DND-41 (cell line): ENCODE measurements around the gene TMEM250.

Experiments used
- ATAC-seq: fragments of 200-7000 bp; cut with Tn5 transposase; 3 replicates; pipeline ENCODE4 v1.9.1; 2021; ENCODE audit warnings: low read depth; ENCODE audit not compliant: insufficient read depth
- DNase-seq: peaks from one replicate; pipeline ENCODE4 v3.0.0-alpha.2; 2020
- H2AFZ ChIP-seq: 2 replicates; pipeline ENCODE4 v1.6.0; 2012; ENCODE audit warnings: low read depth, low read length
- H3K27ac ChIP-seq: 2 replicates; pipeline ENCODE4 v1.5.1; 2012; ENCODE audit warnings: low read length, inconsistent platforms
- H3K27me3 ChIP-seq: fragments of 200-600 bp; sonication (generic); 2 replicates; pipeline ENCODE4 v1.6.0; 2012; ENCODE audit warnings: low read length, mild to moderate bottlenecking, inconsistent platforms; ENCODE audit not compliant: insufficient read depth, poor library complexity
- H3K36me3 ChIP-seq: 2 replicates; pipeline ENCODE4 v1.5.1; 2012; ENCODE audit warnings: low read length, inconsistent platforms; ENCODE audit not compliant: insufficient read depth
- H3K4me1 ChIP-seq: 2 replicates; pipeline ENCODE4 v1.5.1; 2012; ENCODE audit warnings: mild to moderate bottlenecking, low read length; ENCODE audit not compliant: insufficient read depth
- H3K4me2 ChIP-seq: 2 replicates; pipeline ENCODE4 v1.6.0; 2012; ENCODE audit warnings: mild to moderate bottlenecking, moderate library complexity, low read length, inconsistent platforms; ENCODE audit not compliant: insufficient read depth
- H3K4me3 ChIP-seq, 2 experiments: fragments of 200-600 bp in 1 of 2; shearing (Covaris generic) in 1 of 2; 2 replicates each; pipeline ENCODE4 v1.5.1; 2012 to 2016; ENCODE audit warnings: inconsistent platforms in 2 of 2, low read length in 2 of 2, mild to moderate bottlenecking in 2 of 2, low read depth in 1 of 2, moderate library complexity in 1 of 2
- H3K79me2 ChIP-seq: 2 replicates; pipeline ENCODE4 v1.6.0; 2012; ENCODE audit warnings: low read length, inconsistent platforms; ENCODE audit not compliant: insufficient read depth
- H3K9ac ChIP-seq: 2 replicates; pipeline ENCODE4 v1.6.0; 2012; ENCODE audit warnings: low read depth, mild to moderate bottlenecking, inconsistent platforms, low read length, moderate library complexity
- H3K9me3 ChIP-seq: 2 replicates; pipeline ENCODE4 v1.5.1; 2012; ENCODE audit warnings: low read length, moderate library complexity, mild to moderate bottlenecking, inconsistent platforms; ENCODE audit not compliant: insufficient read depth, severe bottlenecking
- H4K20me1 ChIP-seq: 2 replicates; pipeline ENCODE4 v1.6.0; 2012; ENCODE audit warnings: low read length; ENCODE audit not compliant: insufficient read depth
- EZH2 ChIP-seq: IDR thresholded peaks from 3 replicates; pipeline ENCODE4 v1.6.1; 2012; ENCODE audit warnings: borderline replicate concordance, low read depth, mild to moderate bottlenecking, moderate library complexity, low read length, inconsistent platforms; ENCODE audit not compliant: severe bottlenecking
- TF ChIP-seq, protein P1 (sequence below): IDR thresholded peaks from 2 replicates; pipeline ENCODE4 v1.5.1; 2012; ENCODE audit warnings: borderline replicate concordance, low read length, moderate library complexity, mild to moderate bottlenecking; ENCODE audit not compliant: poor library complexity, severe bottlenecking; ENCODE audit errors: extremely low read depth

Gene TMEM250

DNA sequence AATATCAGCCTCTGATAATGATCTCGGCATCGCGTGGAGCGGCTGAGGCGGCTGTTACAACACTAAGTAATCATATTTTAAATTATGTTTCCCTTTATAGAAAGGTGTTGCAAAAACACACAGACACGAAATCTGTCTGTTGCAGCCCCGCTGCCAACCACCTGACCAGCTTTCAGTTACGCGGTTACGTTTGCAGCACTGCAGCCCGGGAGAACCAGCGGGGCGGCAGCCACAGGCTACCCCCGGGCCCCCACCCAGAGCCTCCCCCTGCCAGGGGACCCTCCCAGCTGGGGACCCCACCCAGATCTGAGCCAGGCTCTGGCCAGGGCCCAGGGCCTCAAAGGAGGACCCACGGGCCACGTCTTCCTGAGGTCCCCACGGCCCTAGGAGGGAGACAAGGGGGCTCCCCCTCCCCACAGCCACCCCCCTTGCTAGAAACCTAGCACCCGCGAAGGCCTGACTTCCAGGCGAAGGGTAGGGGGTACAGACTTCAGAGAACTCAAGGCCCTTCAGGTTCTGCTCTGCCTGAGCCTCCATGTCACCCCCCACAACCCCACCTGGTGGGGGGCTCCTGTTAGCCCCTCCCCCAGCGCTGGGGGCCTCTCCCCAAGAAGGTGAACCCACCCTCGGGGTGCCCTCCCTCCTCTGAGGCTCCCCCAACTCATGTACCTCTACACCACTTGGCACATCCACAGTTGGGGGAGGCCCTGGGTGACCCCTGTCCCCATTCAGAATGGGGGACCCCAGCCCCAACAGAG, 29.6 kb downstream of the TMEM250 start:
- H2AFZ ChIP-seq: no peak overlapping the region
- H3K4me3 ChIP-seq: no peak overlapping the region
- H3K79me2 ChIP-seq: no peaks in the 10 kb centered on the region
- H3K27me3 ChIP-seq: peaks cover 10% of the 10 kb centered on the region
- peaks cover 7% of the 10 kb centered on the region; the same call in 1 of the 2 replicates for H3K4me1 ChIP-seq
- no peak overlapping the region for H3K27ac ChIP-seq
- ATAC-seq (no peak), DNase-seq (no peak)
- no peaks in the 10 kb centered on the region for H3K36me3 ChIP-seq
- no peaks in the 10 kb centered on the region; the same call in 1 of the 2 replicates for H4K20me1 ChIP-seq
- no peak overlapping the region for H3K9ac ChIP-seq
- TF ChIP-seq, protein P1, sequence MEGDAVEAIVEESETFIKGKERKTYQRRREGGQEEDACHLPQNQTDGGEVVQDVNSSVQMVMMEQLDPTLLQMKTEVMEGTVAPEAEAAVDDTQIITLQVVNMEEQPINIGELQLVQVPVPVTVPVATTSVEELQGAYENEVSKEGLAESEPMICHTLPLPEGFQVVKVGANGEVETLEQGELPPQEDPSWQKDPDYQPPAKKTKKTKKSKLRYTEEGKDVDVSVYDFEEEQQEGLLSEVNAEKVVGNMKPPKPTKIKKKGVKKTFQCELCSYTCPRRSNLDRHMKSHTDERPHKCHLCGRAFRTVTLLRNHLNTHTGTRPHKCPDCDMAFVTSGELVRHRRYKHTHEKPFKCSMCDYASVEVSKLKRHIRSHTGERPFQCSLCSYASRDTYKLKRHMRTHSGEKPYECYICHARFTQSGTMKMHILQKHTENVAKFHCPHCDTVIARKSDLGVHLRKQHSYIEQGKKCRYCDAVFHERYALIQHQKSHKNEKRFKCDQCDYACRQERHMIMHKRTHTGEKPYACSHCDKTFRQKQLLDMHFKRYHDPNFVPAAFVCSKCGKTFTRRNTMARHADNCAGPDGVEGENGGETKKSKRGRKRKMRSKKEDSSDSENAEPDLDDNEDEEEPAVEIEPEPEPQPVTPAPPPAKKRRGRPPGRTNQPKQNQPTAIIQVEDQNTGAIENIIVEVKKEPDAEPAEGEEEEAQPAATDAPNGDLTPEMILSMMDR: no peak
- no peak for TF ChIP-seq EZH2
- no peaks in the 10 kb centered on the region for H3K9me3 ChIP-seq
- H3K4me2 ChIP-seq: no peak overlapping the region

DNA sequence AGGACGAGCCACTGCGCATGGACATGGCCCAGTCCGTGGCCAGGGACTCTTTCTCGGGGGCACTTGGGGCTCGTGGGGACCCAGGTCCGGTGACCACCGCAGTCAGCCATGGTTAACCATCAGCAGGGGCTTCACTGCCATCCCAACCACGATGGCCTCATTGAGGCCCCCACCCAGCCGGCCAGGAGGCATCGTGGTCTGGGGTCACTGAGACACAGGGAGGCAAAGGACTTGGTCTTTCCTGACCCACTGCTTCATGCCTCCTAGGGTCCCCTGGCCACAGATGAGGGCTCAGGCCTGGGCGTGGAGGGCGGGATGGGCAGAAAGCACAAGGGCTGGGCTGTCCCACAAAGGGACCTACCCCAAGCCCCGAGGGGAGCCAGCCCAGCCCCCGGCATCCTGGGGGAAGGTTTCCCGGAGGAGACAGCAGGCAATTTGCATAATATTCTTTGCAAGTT, 30.2 kb downstream of the TMEM250 start:
- H3K79me2 ChIP-seq: no peaks in the 10 kb centered on the region
- H3K4me2 ChIP-seq: no peak overlapping the region

DNA sequence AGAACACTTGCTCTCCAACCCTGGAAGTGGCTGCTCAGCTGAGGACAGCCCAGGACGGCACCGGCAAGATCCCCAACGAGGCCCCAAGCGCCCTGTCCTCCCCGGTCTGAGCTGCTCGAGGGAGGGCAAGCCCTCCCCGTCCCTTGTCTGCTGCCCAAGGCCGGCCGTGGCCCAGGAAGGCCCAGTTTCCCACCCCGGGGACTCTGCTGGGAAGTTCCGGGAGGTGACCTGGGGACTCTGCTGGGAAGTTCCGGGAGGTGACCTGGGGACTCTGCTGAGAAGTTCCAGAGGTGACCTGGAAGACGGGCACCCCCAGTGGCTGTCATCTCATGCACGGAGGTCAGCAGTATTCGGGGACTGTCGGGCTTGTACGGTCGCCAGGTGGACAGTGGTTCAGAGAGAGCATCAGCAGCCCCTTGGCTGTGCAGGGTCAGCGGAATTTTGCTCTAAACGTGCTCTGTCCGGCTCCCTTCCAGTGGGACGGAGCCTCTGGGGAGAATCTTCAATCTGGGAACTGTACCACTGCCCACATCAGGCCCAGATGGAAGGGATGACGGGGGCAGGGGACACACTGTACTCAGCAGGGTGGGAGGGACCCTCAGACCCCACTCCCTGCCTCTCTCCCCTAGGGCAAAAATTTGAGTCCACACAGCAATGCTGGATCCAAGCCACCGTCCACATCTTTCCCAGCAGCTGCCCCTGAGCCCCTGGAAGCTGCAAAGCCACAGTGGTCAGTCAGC, 30.8 kb downstream of the TMEM250 start:
- no peak overlapping the region for H3K4me3 ChIP-seq
- peaks cover 10% of the 10 kb centered on the region for H3K27me3 ChIP-seq
- TF ChIP-seq, protein P1: no peak
- TF ChIP-seq EZH2: no peak
- no peak overlapping the region for H3K9ac ChIP-seq
- no peaks in the 10 kb centered on the region for H3K36me3 ChIP-seq
- no peaks in the 10 kb centered on the region for H3K79me2 ChIP-seq
- H2AFZ ChIP-seq: no peak overlapping the region
- no peak overlapping the region for H3K4me2 ChIP-seq
- H3K4me1 ChIP-seq: peaks cover 7% of the 10 kb centered on the region; the same call in 1 of the 2 replicates
- H3K27ac ChIP-seq: no peak overlapping the region
- ATAC-seq (no peak), DNase-seq (no peak)
- H4K20me1 ChIP-seq: no peaks in the 10 kb centered on the region; the same call in 1 of the 2 replicates
- H3K9me3 ChIP-seq: no peaks in the 10 kb centered on the region

More for the DNA sequence above, 30.2 kb downstream of the TMEM250 start:
- DNase-seq: no peak
- H3K4me1 ChIP-seq: peaks cover 7% of the 10 kb centered on the region; the same call in 1 of the 2 replicates
- H3K36me3 ChIP-seq: no peaks in the 10 kb centered on the region
- TF ChIP-seq, protein P1: no peak
- TF ChIP-seq EZH2: no peak
- no peaks in the 10 kb centered on the region; the same call in 1 of the 2 replicates for H4K20me1 ChIP-seq
- H2AFZ ChIP-seq: no peak overlapping the region
- no peak overlapping the region for H3K27ac ChIP-seq
- no peak overlapping the region for H3K9ac ChIP-seq
- ATAC-seq: no peak; the same call in 2 of the 3 replicates
- H3K4me3 ChIP-seq: no peak overlapping the region
- no peaks in the 10 kb centered on the region for H3K9me3 ChIP-seq
- H3K27me3 ChIP-seq: peaks cover 10% of the 10 kb centered on the region
